A673 (cell line): ENCODE data around the gene F2RL3.

Source experiments
- EZH2 ChIP-seq: fragments of 200-600 bp; sonication (generic); IDR thresholded peaks from 2 replicates; pipeline ENCODE4 v1.6.1; 2017; ENCODE audit warnings: borderline replicate concordance, low read depth, mild to moderate bottlenecking, mixed read lengths, antibody characterized with exemption, low read length; ENCODE audit not compliant: poor library complexity, severe bottlenecking
- TF ChIP-seq, protein P1 (sequence below): fragments of 300-800, 200-600 bp; sonication (generic); conservative IDR thresholded peaks from 2 replicates; pipeline ENCODE4 v1.5.1; 2017; ENCODE audit warnings: low read depth, mild to moderate bottlenecking, antibody characterized with exemption, low read length, moderate library complexity, mixed read lengths

DNA sequence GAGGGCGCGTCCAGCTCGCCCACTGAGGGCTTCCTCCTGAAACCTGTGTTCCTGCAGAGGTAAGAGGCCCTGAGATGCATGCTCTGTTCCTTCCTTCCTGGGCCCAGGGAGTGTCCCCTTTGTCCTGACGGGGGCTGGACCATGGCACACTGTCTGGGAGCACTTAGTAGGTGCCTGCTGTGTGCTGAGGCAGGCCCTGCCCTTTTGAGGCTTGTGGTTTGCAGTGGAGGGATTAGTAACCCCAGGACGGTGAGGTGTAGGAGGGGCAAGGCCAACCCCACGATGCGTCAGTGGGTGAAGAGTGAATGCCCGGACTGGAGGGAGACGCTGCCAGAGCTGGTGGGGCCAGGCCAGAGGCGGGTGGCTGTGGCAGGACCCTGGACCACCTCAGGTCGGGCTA, 11.2 kb upstream of the F2RL3 start:
- TF ChIP-seq, protein P1, sequence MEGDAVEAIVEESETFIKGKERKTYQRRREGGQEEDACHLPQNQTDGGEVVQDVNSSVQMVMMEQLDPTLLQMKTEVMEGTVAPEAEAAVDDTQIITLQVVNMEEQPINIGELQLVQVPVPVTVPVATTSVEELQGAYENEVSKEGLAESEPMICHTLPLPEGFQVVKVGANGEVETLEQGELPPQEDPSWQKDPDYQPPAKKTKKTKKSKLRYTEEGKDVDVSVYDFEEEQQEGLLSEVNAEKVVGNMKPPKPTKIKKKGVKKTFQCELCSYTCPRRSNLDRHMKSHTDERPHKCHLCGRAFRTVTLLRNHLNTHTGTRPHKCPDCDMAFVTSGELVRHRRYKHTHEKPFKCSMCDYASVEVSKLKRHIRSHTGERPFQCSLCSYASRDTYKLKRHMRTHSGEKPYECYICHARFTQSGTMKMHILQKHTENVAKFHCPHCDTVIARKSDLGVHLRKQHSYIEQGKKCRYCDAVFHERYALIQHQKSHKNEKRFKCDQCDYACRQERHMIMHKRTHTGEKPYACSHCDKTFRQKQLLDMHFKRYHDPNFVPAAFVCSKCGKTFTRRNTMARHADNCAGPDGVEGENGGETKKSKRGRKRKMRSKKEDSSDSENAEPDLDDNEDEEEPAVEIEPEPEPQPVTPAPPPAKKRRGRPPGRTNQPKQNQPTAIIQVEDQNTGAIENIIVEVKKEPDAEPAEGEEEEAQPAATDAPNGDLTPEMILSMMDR, result no peak
- TF ChIP-seq EZH2, result no peak
